Measurements from ENCODE around the gene RGS21. TPM values are rescaled to one million over a fixed set of nuclear protein-coding genes. Genes with fewer than 3 reads are reported as not detected.

Gene RGS21
- total and polyA plus RNA-seq, 2 of the 13 experiments (the other 11 are each of a cell fraction or from before 2014, with no cell fraction given): not detected

- TF ChIP-seq REST (IDR thresholded peaks at IDR 0.05; ENCODE audit: borderline replicate concordance in 1 of 2, low read depth in 1 of 2, low read length in 2 of 2): no peak
- TF ChIP-seq JUNB (CRISPR knock-in tag; IDR thresholded peaks at IDR 0.05; ENCODE audit: borderline replicate concordance): no peak
- TF ChIP-seq ZNF354B (CRISPR knock-in tag; IDR thresholded peaks at IDR 0.05): no peak
- TF ChIP-seq ZNF556 (CRISPR knock-in tag; IDR thresholded peaks at IDR 0.05; ENCODE audit: borderline replicate concordance): no peak
- no peak for TF ChIP-seq KDM1A (CRISPR knock-in tag; IDR thresholded peaks at IDR 0.05)
- no peak for TF ChIP-seq ZNF775 (CRISPR knock-in tag; IDR thresholded peaks at IDR 0.05; ENCODE audit: borderline replicate concordance)
- no peak for TF ChIP-seq ATAD3A (CRISPR knock-in tag; IDR thresholded peaks at IDR 0.05)
- no peak for TF ChIP-seq ZNF788 (CRISPR knock-in tag; IDR thresholded peaks at IDR 0.05; ENCODE audit: borderline replicate concordance)
- TF ChIP-seq TRIM24 (CRISPR knock-in tag; IDR thresholded peaks at IDR 0.05): no peak
- TF ChIP-seq ZNF605 (CRISPR knock-in tag; IDR thresholded peaks at IDR 0.05): no peak
- TF ChIP-seq TBL1XR1 (IDR thresholded peaks at IDR 0.05; ENCODE audit: borderline replicate concordance, low read length, partially characterized antibody): no peak
- TF ChIP-seq ZFP62 (CRISPR knock-in tag; IDR thresholded peaks at IDR 0.05): no peak
- no peak for TF ChIP-seq TFDP1 (CRISPR knock-in tag; IDR thresholded peaks at IDR 0.05; ENCODE audit: borderline replicate concordance)
- TF ChIP-seq SPEN (CRISPR knock-in tag; IDR thresholded peaks at IDR 0.05; ENCODE audit: low read depth): no peak
- no peak for TF ChIP-seq ZBTB14 (CRISPR knock-in tag; IDR thresholded peaks at IDR 0.05)
These were observed 41.1 kb downstream of the RGS21 start (continued) for GRCh38 chr1:192357924-192358323.

All from HepG2 (cell line).